GM18519 (cell line): ENCODE data around the gene RBM33.

ENCODE experiments used
- ATAC-seq: cut with Tn5 transposase; IDR thresholded peaks from one replicate; pipeline ENCODE4 v1.9.1; 2021; ENCODE audit warnings: mild to moderate bottlenecking, moderate library complexity; ENCODE audit not compliant: unreplicated experiment, low FRiP score

Gene RBM33

DNA sequence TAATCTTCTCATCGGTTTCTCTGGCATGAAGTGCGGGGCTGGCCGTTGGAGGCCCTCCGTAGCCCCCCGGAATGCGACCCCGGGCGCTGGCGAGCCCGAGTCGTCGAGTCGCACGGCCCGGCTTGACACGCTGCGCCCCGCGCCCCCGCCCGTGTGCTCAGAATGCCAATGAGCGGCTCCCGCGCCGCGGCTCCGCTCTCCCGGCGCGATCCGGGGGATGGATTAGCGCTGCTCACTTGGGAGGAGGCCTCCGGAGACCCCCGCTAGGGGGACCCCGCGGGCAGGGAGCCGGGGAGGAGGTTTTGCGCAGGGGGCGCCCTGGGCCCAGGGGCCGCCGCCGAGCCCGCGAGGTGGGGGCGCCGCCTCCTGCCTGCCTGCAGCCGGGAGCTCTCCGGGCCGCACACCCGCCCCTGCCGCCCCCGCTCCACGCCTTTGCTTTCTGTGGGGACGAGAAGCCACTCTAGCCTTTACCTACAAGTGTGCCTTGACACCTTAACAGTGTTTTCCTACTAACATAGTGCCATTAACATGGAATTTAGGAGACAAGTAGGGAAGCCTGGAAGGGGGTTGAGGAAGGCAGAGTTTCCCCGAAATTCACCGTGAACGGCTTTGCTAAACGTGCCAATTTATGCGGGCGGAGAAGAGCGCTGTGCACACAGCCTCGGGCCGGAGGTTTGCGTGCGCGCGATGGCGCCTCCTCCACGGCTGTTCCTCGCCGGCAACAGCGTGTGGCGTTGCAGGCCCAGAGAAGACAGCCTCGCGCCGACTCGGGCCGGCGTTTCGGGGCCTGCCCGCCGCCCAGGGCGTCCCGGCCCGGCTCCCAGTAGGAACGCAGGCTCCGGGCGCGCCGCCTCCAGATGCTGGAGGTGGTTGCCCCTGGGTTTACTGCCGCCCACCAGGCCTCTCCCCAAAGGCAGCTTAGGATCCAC is 160.7 kb downstream of the RBM33 start:
- ATAC-seq = no peak

DNA sequence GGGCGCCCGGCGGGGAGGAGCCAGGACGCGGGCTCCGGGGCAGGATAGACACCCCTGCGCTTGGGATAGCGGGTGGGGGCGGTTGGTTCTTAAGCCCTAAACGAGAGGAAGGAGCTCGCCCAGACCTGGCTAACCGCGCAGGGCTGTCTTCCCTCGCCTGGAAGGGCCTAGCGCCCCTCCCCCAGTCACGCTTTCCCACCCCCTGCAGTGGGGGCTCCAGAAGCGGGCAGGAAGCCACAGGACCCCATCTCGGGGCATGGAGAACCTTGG is 161.3 kb downstream of the RBM33 start:
- ATAC-seq = no peak

DNA sequence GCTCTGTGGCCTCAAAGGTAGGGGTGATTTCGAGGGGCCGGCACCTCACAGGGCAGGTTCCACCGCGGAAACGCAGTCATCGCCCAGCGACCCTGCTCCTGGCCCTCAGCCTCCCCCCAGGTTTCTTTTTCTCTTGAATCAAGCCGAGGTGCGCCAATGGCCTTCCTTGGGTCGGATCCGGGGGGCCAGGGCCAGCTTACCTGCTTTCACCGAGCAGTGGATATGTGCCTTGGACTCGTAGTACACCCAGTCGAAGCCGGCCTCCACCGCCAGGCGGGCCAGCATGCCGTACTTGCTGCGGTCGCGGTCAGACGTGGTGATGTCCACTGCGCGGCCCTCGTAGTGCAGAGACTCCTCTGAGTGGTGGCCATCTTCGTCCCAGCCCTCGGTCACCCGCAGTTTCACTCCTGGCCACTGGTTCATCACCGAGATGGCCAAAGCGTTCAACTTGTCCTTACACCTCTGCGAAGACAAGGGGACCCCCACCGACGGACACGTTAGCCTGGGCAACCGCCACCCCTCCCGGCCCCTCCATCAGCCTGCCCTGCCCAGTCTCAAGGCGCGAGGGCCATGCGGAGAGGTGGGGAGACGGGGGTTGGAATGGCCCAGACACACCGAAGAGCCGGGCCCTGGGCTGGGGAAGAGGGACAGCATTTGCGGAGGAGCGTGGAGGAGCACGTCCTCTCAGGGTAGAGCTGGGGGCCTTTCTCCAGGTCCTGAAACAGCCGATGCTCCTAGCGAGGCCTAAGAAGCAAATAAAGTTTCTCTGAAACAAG is 161.8 kb downstream of the RBM33 start:
- ATAC-seq = no peak

DNA sequence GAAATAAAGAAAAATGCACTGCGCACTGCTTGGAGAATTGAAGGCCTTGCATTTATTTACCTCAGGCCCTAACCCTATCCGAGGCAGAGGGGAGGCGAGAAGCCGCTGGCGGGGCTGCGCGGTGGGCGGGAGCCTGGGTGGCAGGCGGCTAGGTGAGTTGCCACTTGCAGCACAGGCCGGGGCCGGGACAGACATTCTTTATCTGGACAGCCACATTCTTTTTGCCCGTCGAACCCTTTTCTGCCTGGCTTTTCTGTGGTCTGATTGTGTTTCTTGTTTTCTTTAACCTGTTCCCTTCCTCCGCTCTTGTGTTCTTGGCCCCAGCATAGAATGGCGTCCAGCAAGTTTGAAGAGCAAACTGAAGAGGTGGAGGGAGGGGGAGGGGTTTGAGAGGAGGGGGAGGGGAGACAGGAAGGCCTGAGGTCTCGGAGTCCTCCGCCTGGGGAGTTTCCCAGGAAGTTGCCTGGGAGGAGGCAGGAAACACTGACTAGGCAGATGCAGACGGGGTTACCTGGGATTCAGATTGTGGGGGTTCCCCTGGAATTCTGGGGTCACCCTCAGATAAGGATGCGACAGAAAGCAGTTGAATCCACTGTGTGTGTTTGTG is 162.7 kb downstream of the RBM33 start:
- ATAC-seq = no peak

DNA sequence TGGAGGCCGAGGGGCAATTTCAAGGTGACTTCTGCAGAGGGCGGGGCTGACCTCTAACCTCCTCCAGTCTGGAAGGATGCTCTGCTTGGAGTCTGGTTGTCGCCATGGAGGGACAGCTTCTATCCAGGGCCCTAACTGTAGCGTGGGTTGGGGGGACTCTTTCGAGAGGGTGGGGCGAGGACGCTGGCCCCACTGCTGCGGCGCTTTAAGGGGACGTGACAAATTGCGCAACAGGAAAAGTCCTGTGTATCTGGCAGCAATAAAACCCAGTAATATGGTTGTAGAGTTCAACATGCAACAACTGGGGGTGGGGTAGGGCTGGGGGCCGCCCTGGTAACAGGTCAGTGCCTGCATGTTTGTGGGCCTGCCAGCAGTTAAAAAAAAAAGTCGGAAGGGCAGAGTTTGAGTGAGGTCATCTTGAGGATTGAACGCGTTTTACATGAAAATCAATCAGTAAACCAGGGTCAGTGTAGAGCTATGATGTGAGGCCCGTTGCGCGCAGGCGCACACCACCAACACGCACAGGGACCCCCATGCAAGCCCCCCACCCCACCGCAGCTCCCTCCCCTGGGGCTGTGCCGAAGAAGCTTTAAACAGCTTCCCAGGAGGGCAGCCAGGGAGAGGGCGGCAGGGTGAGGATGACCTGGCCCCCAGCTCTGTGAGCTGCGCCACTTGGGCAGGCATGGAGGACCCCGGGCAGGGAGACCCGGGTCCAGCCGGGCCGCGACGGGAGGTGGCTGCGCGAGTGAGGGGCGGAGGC is 163.5 kb downstream of the RBM33 start:
- no peak for ATAC-seq

DNA sequence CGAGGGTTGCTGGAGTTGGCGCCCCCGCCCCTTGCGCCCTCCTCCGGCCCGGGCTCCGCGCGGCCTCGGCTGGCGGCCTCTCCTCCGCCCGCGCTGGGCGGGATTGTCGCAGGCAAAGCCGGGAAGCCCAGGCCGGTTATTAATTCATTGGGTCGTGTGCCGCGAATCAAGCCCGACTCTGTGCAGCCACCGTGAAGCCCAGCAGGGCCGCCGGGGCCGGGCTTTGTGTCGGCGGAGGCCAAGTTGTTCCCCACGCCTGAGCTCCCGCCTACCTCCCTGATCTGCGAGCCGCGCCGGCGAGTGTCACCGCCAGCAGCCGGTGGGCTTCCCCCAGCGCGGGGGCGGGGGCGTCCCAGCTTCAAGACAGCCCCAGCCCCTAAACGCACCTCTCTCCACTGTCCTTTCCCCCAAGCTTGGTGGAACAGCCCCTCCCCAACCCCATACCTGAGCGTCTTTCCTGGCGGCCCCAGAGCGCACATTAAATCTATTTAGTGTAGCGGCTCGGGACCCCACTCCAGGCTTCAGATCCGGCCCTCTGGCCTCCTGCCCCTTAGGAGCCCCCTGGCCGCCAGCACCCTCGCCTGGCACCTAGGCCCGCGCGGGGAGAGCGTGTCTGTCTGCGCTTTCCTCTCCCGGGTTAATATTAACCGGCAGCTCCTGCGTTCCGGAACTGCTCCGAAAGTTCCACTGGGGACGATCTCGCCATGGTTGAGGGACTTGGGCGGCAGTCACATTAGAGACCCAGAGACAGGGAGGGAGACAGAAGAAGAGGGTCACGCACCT is 164.3 kb downstream of the RBM33 start:
- no peak for ATAC-seq

DNA sequence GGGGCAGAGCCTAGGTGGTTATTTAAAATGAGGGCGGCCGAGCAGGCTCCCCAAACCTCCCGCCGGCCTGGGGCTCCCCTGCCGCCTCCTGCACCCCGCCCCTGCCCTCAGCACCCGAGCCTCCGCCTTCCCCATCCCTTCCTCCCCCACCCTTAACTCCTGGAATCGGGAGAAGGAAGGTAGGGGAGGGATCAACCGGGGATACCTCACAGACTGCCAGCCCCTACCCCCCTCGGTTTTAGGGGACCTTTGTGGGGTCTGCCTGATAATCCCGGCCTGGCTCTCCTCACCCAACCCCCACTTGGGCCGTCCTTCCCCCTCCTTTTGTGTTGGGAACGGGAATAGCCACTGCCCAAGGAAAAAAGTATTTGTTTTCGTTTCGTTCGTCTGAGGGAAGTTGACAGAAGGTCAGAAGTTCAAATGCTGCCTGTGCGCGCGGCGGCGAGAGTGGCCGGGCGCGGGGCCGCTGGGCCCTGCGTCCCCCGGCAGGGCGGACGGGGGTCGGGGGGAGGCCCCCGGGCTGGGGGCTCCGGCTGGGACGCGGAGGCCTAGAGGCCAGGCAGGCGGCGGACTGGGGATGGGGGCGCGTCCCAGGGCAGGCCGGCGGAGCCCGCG is 165.0 kb downstream of the RBM33 start:
- no peak for ATAC-seq

DNA sequence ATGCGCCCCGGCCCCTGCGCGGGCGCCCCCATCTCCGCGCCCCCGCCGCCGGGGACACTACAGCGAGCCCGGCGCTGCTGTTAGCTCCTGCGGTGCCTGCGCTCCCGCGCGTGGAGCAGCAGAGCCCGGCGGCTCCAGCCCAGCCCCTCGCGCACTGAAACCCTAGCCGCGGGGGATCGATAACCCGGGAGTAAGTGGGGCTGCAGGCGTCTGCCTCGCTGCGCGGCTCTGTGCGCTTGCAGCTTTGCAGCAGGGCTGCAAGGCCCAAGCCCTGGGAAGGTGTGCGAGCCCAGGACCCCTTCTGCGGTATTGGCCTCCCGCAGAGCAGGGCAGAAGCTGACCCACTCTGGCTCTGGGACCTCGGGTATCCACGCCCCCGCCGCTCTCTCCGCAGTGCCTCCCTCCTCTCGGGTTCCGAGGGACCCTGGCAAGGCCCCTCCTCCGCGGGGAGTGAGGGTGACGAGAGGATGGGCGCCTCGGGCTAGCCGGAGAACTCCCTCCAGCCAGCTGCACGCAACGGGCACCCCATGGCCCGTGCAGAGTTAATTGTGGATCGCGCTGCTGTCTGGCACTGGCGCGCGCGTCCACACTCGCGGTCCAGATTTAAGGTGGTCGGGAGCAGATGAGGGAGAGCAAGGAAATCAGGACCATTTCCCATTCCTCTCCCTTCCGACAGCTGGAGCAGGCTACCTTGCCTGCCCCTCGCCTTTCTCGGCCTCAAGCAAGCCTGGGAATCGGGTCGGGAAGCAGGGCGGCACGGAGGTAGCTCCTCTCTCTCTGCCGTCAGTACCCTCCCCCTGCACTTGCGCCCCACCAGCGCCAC is 165.7 kb downstream of the RBM33 start:
- ATAC-seq = no peak

DNA sequence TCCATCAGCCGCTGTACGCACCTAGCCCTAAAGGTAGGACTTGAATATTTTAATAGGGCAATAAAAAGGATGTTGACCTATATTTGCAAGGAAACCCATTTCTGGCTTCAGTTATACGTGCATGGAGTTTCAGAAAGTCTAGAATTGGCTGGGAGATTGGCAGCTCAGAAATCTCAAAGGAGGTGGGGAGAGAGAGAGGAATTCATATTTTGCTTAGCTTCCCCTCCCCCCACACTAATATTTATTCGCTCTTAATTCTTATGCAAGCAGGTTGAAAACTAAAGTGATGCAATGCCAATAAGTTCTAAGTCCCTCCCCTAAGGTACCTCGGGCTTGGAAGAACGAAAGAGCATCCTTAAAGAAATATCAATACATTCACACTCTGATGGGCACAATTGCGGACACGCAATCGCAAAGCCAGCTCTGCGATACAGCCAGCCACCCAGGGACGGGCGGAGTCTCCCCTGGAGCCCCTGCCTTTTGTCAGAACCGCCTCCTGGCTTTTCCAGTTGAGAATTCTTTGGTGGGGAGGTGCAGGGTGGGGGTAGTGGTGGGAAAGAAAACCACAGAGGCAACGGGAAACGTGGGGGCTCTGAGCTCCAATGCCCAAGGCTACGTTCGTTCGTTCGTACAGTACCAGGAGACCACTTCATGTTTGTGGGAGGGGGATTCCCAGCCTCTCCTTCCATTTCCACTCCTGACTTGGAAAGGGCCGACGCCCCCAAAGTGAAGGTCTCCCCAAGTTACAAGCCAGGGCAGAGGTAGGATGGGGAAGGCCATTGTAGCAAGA is 166.5 kb downstream of the RBM33 start:
- no peak for ATAC-seq

DNA sequence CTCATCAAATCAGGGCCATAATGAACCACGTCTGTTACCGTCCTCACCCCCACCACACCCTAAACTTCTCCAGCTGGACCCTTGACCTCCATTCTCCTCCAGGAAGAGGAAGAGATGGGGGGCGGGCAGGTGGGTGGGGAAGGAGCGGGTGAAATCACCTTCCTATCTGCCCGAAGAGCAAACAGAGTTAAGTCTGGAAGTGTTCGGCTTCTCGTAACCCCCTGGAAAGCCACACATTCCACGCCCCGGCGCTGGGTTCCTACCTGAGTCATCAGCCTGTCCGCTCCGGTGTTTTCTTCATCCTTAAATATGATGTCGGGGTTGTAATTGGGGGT is 167.1 kb downstream of the RBM33 start:
- no peak for ATAC-seq

DNA sequence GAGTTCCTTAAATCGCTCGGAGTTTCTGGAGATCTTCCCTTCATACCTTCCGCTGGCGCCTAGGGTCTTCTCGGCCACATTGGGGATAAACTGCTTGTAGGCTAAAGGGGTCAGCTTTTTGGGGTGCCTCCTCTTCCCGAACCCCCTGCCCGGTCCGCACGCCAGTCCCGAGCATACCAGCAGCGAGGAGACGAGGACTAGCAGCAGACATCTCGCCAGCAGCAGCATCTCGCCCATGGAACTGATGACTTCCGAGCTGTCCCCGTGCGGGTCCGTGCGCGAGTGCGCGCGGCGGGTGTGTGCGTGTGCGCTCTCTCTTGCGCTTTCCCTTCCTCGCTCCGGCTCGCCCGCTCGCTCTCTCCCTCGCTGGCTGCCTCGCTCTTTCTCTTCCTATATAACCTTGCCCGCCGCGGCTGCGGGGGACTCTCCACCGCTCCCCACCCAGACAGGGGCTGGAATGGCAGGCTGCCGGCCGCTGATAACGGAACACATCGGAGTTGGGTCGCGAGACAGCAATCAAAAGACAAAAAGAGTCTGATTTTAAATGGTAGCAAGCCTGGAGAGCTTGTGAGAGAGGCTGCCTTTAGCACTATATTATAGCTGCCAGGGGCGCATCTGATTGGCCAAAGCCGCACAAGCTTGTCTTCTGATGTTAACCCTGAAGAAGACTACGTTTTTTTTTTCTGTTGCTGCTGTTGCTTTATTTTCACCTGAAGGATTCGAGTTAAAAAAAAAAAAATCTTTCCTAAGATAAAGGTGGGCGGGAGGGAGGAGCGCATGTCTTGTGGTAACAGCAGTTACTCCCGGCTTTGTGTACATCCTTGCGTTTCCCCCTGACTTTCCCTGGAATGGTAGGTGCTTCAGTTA is 167.7 kb downstream of the RBM33 start, which contains the start of gene SHH:
SHH (minus strand) TSS at position 569 of the 867 bp plus-strand sequence; CDS start at position 228, 341 bp downstream.
- no peak for ATAC-seq

DNA sequence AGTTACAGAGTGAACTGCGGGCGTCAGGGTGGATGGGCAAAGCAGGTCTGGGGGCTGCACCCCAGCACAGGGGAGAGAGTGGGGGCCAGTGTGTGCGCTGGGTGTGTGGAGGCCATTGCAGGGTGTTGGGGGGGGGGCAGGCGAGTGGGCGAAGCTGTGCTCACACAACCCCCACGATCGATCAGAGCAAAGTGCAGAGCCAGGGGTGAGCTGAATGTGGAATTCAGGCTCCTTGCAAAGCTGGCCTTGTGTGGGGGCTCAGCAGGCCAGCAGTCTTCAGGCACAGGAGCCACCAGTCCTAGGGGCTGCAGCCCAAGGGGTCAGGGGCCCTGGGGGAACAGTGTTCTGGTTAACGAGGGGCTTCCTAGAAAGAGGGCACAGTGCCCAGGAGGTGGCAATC is 168.7 kb downstream of the RBM33 start:
- no peak for ATAC-seq

DNA sequence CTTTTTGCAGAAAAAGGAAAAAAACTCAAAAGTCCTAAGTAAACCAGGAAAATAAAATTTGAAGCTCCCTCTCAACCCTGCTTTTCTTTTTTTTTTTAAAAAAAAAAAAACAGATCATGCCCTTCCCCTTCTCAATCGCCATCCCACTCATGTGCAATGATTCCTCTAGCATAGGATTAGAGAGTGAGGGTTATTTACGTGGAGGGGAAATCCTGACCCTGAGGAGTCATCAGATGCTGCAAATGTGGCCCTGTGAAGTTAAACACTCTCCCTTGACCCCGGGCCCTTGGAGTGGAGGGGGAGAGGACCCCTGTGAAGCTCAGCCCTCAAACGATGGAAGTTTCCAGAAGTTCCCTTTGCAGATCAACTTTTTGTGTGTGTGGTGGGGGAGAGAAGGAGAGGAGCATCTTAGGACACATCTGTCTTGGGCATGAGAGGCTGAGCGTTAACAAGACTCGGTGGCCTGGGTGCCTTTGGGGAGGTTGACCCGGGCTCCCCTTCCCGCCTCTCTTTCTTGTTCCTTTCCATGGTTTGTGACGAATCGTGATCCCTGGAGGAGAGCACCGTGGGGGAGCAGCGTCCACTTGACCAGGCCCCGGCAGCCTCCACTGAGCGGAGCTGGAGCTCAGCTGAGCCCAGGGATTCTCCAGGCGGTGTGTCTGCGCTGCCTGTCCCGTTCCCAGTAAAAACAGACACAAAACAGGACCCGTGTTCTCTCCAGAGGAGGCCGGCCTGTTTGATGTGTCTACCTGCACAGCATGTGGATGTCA is 169.3 kb downstream of the RBM33 start:
- ATAC-seq = no peak

DNA sequence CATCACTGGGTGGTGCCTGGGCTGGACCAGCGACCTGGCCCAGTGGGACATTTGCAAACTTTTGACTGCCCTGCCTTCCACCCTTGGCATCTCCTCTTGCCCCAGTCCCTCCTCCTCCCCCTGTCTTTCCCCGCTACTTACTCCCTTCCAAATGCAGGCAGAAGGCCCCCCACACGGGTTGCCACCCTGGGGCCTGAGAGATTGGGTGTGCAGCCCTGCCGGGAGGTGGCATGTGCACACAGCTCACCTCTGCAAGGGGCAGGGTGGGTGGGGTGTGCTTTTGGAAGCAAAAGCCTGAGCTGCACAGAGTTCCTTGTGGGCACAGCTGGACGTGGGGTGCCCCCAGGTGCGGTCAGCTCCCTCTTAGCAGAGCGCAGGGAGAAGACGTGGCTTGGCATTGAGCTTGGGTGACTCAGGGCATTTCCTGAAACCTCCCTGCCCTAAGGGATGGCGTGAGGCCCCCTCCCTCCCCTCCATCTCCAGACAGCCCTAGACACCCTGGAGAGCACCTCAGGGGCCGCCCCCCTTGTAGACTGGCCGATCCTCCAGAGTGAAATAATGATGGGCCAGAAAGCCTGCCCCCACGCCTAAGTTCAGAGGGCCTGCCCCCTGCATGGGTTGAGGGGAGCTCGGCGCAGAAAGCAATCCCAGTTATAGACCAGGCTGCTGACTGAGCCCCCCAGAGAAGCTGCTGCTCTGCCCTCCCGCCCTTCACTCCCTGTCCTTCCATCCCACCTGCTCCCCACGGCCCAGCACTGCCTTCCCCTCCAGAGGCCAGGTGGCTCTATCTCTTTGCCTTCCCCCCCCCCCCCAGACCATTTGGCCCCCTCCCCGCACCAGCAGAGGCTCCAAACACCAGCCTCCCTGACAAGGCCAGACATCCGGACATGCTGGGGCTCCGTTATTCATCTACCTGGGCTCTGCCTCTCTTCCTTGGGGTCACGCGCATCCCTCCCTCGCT is 170.1 kb downstream of the RBM33 start:
- no peak for ATAC-seq
